BJ (cell line): ENCODE data around the gene PAMR1. TPM values are rescaled to one million over a fixed set of nuclear protein-coding genes. Genes with fewer than 3 reads are reported as not detected.

Experiments
- polyA plus RNA-seq: library from polyadenylated mRNA; depleted of rRNA; stranded (reverse); fragments of >200 nt; gene quantifications from 2 replicates; pipeline ENCODE4 v1.2.3, GENCODE V29; 2011; rRNA removed

The PAMR1 gene
- polyA plus RNA-seq, 1 experiment, result 131 TPM

Other genes with a start within 250 kb of the PAMR1 start
- 0.60 and 0.83 TPM in 2 replicates for gene SLC1A2, start 106.1 kb downstream of the PAMR1 start, polyA plus RNA-seq
- gene FJX1, start 92.8 kb upstream of the PAMR1 start, polyA plus RNA-seq, result 4.8 and 6.1 TPM in 2 replicates
- 62.0 and 69.9 TPM in 2 replicates for gene TRIM44, start 137.2 kb upstream of the PAMR1 start, polyA plus RNA-seq